H1 (cell line): ENCODE results near the gene C12orf76. TPM values are rescaled to one million over a fixed set of nuclear protein-coding genes. Genes with fewer than 3 reads are reported as not detected.

Experiments
- CHD1 ChIP-seq: IDR thresholded peaks from 2 replicates; pipeline ENCODE4 v1.6.1; 2012; ENCODE audit warnings: low read depth, low read length, improper control_type of control experiment
- EZH2 ChIP-seq: fragments of 200-600 bp; sonication (generic); IDR thresholded peaks from 2 replicates; pipeline ENCODE4 v1.7.1; 2012; ENCODE audit warnings: low read depth, mild to moderate bottlenecking, moderate library complexity, low read length, inconsistent platforms; ENCODE audit not compliant: severe bottlenecking
- SP2 ChIP-seq: IDR thresholded peaks from 2 replicates; pipeline ENCODE4 v1.6.1; 2012; ENCODE audit warnings: mild to moderate bottlenecking, low read length, inconsistent platforms
- polyA plus RNA-seq, 7 experiments: library from polyadenylated mRNA; depleted of rRNA in 3 of 7; stranded (reverse) in 5 of 7; unstranded in 2 of 7; fragments of >200 nt in 5 of 7; fragments of 200-250 nt in 2 of 7; gene quantifications; 1 replicate in 5 of 7; 2 replicates in 1 of 7; 4 replicates in 1 of 7; pipeline versions ENCODE4 v1.2.1 to v1.2.3, GENCODE V29; 2011 to 2013; ENCODE audit warnings: missing spikeins in 2 of 7, mixed read lengths in 2 of 7
- total RNA-seq: library from RNA; stranded (reverse); fragmentation: NEBNext Ultra II Directional; extraction: Animal tissue kit (Norgen Biotek cat#: 25700); gene quantifications from 2 replicates; pipeline ENCODE4 v1.2.1, GENCODE V29; 2021

The C12orf76 gene
- total and polyA plus RNA-seq, 2 of the 8 experiments (the other 6 are each of a cell fraction or from before 2014, with no cell fraction given): 14.4 to 18.6 TPM

- no peak for TF ChIP-seq EZH2
- TF ChIP-seq SP2: no peak
- TF ChIP-seq CHD1: no peak
Observed at GRCh38 chr12:109998241-109998903, 50.0 kb downstream of the C12orf76 start (continued).
